ENCODE data around the gene GMPR.

- TF ChIP-seq, protein P1, sequence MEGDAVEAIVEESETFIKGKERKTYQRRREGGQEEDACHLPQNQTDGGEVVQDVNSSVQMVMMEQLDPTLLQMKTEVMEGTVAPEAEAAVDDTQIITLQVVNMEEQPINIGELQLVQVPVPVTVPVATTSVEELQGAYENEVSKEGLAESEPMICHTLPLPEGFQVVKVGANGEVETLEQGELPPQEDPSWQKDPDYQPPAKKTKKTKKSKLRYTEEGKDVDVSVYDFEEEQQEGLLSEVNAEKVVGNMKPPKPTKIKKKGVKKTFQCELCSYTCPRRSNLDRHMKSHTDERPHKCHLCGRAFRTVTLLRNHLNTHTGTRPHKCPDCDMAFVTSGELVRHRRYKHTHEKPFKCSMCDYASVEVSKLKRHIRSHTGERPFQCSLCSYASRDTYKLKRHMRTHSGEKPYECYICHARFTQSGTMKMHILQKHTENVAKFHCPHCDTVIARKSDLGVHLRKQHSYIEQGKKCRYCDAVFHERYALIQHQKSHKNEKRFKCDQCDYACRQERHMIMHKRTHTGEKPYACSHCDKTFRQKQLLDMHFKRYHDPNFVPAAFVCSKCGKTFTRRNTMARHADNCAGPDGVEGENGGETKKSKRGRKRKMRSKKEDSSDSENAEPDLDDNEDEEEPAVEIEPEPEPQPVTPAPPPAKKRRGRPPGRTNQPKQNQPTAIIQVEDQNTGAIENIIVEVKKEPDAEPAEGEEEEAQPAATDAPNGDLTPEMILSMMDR (IDR thresholded peaks at IDR 0.05) = no peak
- no peak for TF ChIP-seq POLR2A (IDR thresholded peaks at IDR 0.05)
These were observed 21.8 kb upstream of the GMPR start for GRCh38 chr6:16216501-16217155.

All from Peyer's patch (tissue), 4 donors.